Effector memory CD8-positive, alpha-beta T cell (primary cell): ENCODE measurements around the gene TMEM259.

Experiments
- ATAC-seq: fragments of 150-1000 bp; cut with Tn5 transposase; replicated peaks from 2 replicates; pipeline ENCODE4 v1.10.0; 2021; ENCODE audit warnings: mild to moderate bottlenecking, moderate library complexity
- DNase-seq, 3 experiments: peaks; one replicate each; pipeline ENCODE4 v3.0.0; 2021
- H3K27ac Mint-ChIP-seq, 2 donors: one replicate each; pipeline ENCODE4 v1.8.0; 2022; ENCODE audit warnings: mild to moderate bottlenecking in 2 of 2, mixed read lengths in 2 of 2, moderate library complexity in 2 of 2
- H3K27me3 Mint-ChIP-seq, 2 donors: one replicate each; pipeline ENCODE4 v1.8.0; 2022; ENCODE audit warnings: mixed read lengths in 2 of 2
- H3K36me3 Mint-ChIP-seq: one replicate; pipeline ENCODE4 v1.8.0; 2022; ENCODE audit warnings: mild to moderate bottlenecking, moderate library complexity, mixed read lengths; ENCODE audit not compliant: insufficient read depth
- H3K4me1 Mint-ChIP-seq, 2 donors: one replicate each; pipeline ENCODE4 v1.8.0; 2022; ENCODE audit warnings: low read depth in 2 of 2, mixed read lengths in 2 of 2
- H3K4me3 Mint-ChIP-seq, 2 donors: one replicate each; pipeline ENCODE4 v1.8.0; 2022; ENCODE audit warnings: mild to moderate bottlenecking in 2 of 2, mixed read lengths in 2 of 2, moderate library complexity in 2 of 2
- H3K9me3 Mint-ChIP-seq, 2 donors: one replicate each; pipeline ENCODE4 v1.8.0; 2022; ENCODE audit warnings: mixed read lengths in 2 of 2

TMEM259 gene

GRCh38 chr19:964761-965694 is 55.9 kb downstream of the TMEM259 start:
- H3K27me3 Mint-ChIP-seq: no peaks in the 10 kb centered on the region
- H3K36me3 Mint-ChIP-seq: peaks cover 35% of the 10 kb centered on the region
- H3K4me1 Mint-ChIP-seq: no peaks in the 10 kb centered on the region
- no peaks in the 10 kb centered on the region for H3K9me3 Mint-ChIP-seq
- no peak overlapping the region for H3K4me3 Mint-ChIP-seq
- ATAC-seq (no peak), DNase-seq (no peak)
- H3K27ac Mint-ChIP-seq: no peak overlapping the region

DNA sequence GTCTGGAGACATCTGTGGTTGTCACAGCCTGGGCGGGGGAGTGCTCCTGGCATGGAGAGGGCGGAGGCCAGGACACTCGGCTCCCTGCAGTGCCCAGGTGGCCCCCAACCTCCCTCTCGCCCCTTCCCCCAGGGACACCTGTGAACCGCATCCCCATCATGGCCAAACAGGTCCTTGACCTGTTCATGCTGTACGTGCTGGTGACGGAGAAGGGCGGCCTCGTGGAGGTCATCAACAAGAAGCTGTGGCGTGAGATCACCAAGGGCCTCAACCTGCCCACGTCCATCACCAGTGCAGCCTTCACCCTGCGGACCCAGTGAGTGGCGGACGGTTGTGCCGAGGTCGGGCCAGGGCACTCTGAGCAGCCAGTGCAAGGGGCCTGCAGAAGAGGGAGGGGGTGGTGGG is 56.8 kb downstream of the TMEM259 start:
- H3K36me3 Mint-ChIP-seq: peaks cover 31% of the 10 kb centered on the region
- no peak overlapping the region for H3K27ac Mint-ChIP-seq
- no peaks in the 10 kb centered on the region for H3K27me3 Mint-ChIP-seq
- no peaks in the 10 kb centered on the region for H3K9me3 Mint-ChIP-seq
- no peak for DNase-seq
- H3K4me3 Mint-ChIP-seq: no peak overlapping the region
- H3K4me1 Mint-ChIP-seq: peaks cover 2 to 3% of the 10 kb centered on the region in 2 donors
- ATAC-seq: no peak

GRCh38 chr19:963486-963951 is 57.4 kb downstream of the TMEM259 start:
- Mint-ChIP-seq H3K4me3 (no peak overlapping the region), H3K27me3 (no peaks in the 10 kb centered on the region), H3K4me1 (peaks cover 3 to 4% of the 10 kb centered on the region in 2 donors), H3K36me3 (peaks cover 27% of the 10 kb centered on the region), H3K9me3 (no peaks in the 10 kb centered on the region), H3K27ac (no peak overlapping the region)
- ATAC-seq: no peak
- no peak for DNase-seq

- H3K36me3 Mint-ChIP-seq: peaks cover 21% of the 10 kb centered on the region
- no peaks in the 10 kb centered on the region for H3K27me3 Mint-ChIP-seq
- H3K27ac Mint-ChIP-seq: no peak overlapping the region
- H3K4me3 Mint-ChIP-seq: no peak overlapping the region
- no peaks in the 10 kb centered on the region for H3K9me3 Mint-ChIP-seq
- ATAC-seq (no peak), DNase-seq (no peak)
- H3K4me1 Mint-ChIP-seq: peaks cover 3 to 4% of the 10 kb centered on the region in 2 donors
Measured at GRCh38 chr19:962683-963400, 58.1 kb downstream of the TMEM259 start.

GRCh38 chr19:961866-962620 is 58.9 kb downstream of the TMEM259 start:
- Mint-ChIP-seq H3K27ac (no peak overlapping the region), H3K36me3 (peaks cover 18% of the 10 kb centered on the region), H3K4me3 (no peak overlapping the region), H3K9me3 (no peaks in the 10 kb centered on the region), H3K27me3 (no peaks in the 10 kb centered on the region), H3K4me1 (peaks cover 3 to 4% of the 10 kb centered on the region in 2 donors)
- ATAC-seq (no peak), DNase-seq (no peak)

- Mint-ChIP-seq H3K9me3 (no peaks in the 10 kb centered on the region), H3K4me1 (peaks cover 3 to 4% of the 10 kb centered on the region in 2 donors), H3K27ac (no peak overlapping the region), H3K36me3 (peaks cover 9% of the 10 kb centered on the region), H3K4me3 (no peak overlapping the region), H3K27me3 (no peaks in the 10 kb centered on the region)
- ATAC-seq: no peak
- no peak for DNase-seq
Measured at GRCh38 chr19:960601-960938, 60.4 kb downstream of the TMEM259 start.

DNA sequence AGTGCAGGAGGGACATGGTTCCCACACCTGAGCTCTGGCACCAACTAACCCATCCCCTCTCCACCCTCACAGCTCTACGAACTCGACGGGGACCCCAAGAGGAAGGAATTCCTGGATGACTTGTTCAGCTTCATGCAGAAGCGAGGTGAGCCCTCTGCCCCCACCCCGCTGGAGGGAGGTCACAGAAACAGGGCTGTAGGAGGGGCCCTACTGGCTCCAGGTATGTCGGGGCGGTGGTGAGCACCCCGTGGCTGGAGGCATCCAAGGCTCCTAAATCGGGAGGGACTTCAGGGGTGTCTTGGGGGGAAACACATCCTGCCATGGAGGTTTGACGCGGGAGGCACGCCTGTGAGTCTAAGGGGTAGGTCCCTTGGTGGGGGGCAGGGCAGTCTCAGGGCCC is 60.9 kb downstream of the TMEM259 start:
- peaks cover 4% of the 10 kb centered on the region for H3K36me3 Mint-ChIP-seq
- H3K4me3 Mint-ChIP-seq: no peak overlapping the region
- peaks cover 3 to 4% of the 10 kb centered on the region in 2 donors for H3K4me1 Mint-ChIP-seq
- ATAC-seq (no peak), DNase-seq (no peak)
- no peaks in the 10 kb centered on the region for H3K27me3 Mint-ChIP-seq
- H3K27ac Mint-ChIP-seq: no peak overlapping the region
- no peaks in the 10 kb centered on the region for H3K9me3 Mint-ChIP-seq
